Effector CD8-positive, alpha-beta T cell (primary cell): Measurements from ENCODE around the gene RLIM.
"Not testable (repeated sequence)": the region's sequence is repeated elsewhere in the genome, so short reads cannot be mapped to it uniquely, and the experiment has no call there.

Experiments
- DNase-seq: peaks from one replicate; lab custom pipeline; 2025; lab: John Stamatoyannopoulos, UW
- total RNA-seq, 4 experiments: gene quantifications; one replicate each; lab custom pipeline; 2026; lab: John Stamatoyannopoulos, UW

The RLIM gene
- 129 to 189 (median 163) reads per million in 4 experiments for total RNA-seq

- peak; percentile 85 for DNase-seq
These were observed at the start of gene RLIM for GRCh38 chrX:74614093-74614909. Gene RLIM (minus strand): TSS chrX:74614624. CDS start chrX:74595977, 18,647 bp downstream.

- no peak for DNase-seq
These were observed 41.8 kb upstream of the RLIM start for GRCh38 chrX:74656079-74656745.

GRCh38 chrX:74654953-74655352 lies 40.5 kb upstream of the RLIM start:
- DNase-seq, result not testable (repeated sequence)

GRCh38 chrX:74636749-74637314 lies 22.4 kb upstream of the RLIM start:
- no peak for DNase-seq

- DNase-seq, result peak; percentile 7
These were observed 893 bp downstream of the RLIM start for GRCh38 chrX:74613370-74614092.

- DNase-seq, result no peak
These were observed 7.6 kb downstream of the RLIM start for GRCh38 chrX:74606799-74607198.

GRCh38 chrX:74606342-74606741 lies 8.1 kb downstream of the RLIM start:
- no peak for DNase-seq

GRCh38 chrX:74603040-74603439 lies 11.4 kb downstream of the RLIM start:
- no peak for DNase-seq

- no peak for DNase-seq
These were observed 12.3 kb downstream of the RLIM start for GRCh38 chrX:74602142-74602541.

GRCh38 chrX:74593593-74593992 lies 20.8 kb downstream of the RLIM start:
- DNase-seq, result no peak

- DNase-seq, result no peak
These were observed 28.7 kb downstream of the RLIM start for GRCh38 chrX:74585766-74586165.

GRCh38 chrX:74579597-74580198 lies 34.7 kb downstream of the RLIM start:
- DNase-seq, result no peak

- DNase-seq, result no peak
These were observed 36.3 kb downstream of the RLIM start for GRCh38 chrX:74578137-74578536.

- DNase-seq, result no peak
These were observed 57.0 kb downstream of the RLIM start for GRCh38 chrX:74557378-74557777.

GRCh38 chrX:74551934-74552333 lies 62.5 kb downstream of the RLIM start:
- no peak for DNase-seq

- peak; percentile 72 for DNase-seq
These were observed 64.1 kb downstream of the RLIM start for GRCh38 chrX:74550295-74550802.

GRCh38 chrX:74546984-74547383 lies 67.4 kb downstream of the RLIM start:
- DNase-seq, result no peak

- no peak for DNase-seq
These were observed 68.4 kb downstream of the RLIM start for GRCh38 chrX:74545880-74546523.

- no peak for DNase-seq
These were observed 73.7 kb downstream of the RLIM start for GRCh38 chrX:74540635-74541249.

GRCh38 chrX:74536832-74537371 lies 77.5 kb downstream of the RLIM start:
- no peak for DNase-seq
